HG03108 (cell line): Measurements from ENCODE around the gene GBP7.
"Not testable (repeated sequence)": the region's sequence is repeated elsewhere in the genome, so short reads cannot be mapped to it uniquely, and the experiment has no call there.

Experiments used
- ATAC-seq: cut with Tn5 transposase; IDR thresholded peaks from one replicate; pipeline ENCODE4 v1.9.1; 2021; ENCODE audit warnings: moderate library complexity; ENCODE audit not compliant: unreplicated experiment

Gene GBP7

DNA sequence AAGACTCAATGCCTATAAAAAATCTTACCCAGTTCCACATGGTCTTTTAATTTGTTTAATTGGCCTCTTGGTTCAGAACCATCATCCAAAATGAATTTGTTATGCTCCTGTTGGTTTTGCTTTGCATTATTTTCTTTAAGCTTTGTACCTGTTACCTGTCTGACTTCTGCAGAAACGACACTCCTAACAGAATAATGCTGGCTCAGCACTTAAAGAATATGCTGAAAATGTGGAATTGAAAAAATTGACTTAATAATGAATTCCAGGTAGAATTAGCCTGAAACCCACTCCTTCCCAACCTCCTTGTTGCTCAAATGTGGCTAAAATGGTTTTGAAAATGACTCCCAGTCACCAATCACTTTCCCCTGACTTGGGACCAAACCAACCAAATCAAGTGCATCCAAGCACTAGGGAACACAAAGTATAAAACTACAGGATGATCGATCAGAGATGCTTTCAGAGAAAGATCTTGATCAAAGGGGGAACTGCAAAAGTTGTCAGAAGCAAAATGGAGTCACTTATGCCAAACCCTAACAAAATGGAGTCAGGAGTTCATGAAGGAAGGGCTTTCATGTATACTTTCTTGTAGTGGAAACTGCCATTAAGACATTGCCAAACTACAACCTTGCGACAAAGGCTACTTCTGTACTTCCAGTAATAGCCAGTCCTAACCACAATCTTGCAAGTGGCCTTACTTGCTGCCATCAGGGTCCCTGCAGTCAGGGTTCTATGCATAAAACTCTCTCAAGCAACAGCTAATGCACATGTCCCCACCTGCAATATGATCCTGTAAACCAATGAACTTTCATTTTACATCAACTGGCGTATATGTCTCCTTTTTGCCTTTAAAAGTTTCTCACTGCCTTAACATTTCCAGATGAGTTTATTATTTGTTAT, 5.4 kb downstream of the GBP7 start:
- no peak for ATAC-seq

DNA sequence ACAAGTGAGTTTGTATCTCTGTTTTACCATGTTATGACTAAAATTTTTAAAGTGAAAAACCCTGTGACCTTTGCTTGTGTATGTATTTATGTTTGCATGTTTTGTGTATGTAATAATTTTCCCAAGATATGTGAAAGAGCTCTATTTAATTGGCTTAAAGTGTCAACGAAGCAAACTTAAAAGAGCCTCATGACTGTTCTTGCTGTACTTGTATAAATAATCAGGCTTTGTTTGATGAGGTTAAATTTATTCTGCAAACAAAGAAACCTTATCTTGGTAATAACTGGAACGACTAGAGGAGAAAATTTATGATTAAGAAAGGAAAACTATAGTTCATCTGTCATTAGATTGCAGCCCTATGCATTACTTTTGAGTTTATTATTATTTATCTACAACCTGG, 6.6 kb downstream of the GBP7 start:
- no peak for ATAC-seq

GRCh38 chr1:89167590-89168230, 8.1 kb downstream of the GBP7 start:
- ATAC-seq: no peak

GRCh38 chr1:89166705-89167104, 9.1 kb downstream of the GBP7 start:
- no peak for ATAC-seq

GRCh38 chr1:89165811-89166210, 10.0 kb downstream of the GBP7 start:
- no peak for ATAC-seq

DNA sequence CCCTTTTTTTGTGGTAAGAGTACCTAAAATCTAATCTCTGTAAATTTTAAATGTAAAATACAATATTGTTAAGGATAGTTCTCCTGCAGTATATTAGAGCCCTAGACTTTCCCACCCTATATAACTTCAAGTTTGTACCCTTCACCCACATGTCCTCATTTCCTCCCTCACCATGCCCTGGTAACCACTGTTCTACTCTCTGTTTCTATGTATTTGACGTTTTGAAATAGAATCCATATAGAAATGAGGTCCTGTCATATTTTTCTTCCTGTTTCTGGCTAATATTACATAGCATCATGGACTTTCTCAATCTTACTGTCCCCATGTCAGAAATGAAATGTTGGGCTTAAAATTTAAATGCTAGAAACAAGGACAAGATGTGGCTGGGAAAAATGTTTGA, 24.8 kb downstream of the GBP7 start:
- no peak for ATAC-seq

- no peak for ATAC-seq
These were observed 25.8 kb downstream of the GBP7 start for GRCh38 chr1:89149976-89150375.

GRCh38 chr1:89149229-89149628, 26.6 kb downstream of the GBP7 start:
- no peak for ATAC-seq

- no peak for ATAC-seq
These were observed 27.8 kb downstream of the GBP7 start for GRCh38 chr1:89147678-89148658.

GRCh38 chr1:89146721-89147120, 29.1 kb downstream of the GBP7 start:
- ATAC-seq: no peak

- ATAC-seq: no peak
These were observed 32.3 kb downstream of the GBP7 start for GRCh38 chr1:89143484-89143883.

DNA sequence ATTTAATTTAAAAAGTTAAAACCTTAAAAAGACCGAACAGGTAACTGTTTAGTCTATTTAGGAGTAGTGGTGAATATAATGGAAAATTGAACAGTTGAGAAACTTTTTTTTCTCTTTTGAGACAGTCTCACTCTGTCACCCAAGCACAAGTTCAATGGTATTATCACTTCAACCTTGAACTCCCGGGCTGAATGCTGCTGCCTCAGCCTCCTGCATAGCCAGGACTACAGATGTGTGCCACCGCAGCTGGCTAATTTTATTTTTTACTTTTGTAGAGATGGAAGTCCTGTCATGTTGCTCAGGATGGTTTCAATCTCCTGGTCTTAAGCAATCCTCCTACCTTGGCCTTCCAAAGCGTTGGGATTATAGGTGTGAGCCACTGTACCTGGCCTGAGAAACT, 33.6 kb downstream of the GBP7 start:
- no peak for ATAC-seq

DNA sequence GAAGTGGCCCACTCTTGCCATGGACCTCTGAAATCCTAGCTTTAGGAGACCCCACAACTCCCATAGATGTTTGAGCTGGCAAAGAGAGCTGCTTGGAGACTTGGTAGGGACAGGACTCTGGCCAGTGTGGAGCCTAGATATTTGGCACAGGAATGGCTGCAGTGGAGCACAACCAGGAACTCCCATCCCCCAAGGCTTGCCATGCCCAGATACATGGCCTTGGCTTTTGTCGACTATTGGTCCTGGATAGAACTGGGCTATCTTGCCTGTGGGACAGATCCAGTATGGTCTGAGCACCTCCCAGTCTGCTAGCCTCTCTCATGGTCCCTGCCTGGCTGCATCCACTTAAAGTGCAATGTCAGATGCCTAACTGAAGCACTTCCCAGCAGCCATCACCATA, 42.1 kb downstream of the GBP7 start:
- no peak for ATAC-seq

DNA sequence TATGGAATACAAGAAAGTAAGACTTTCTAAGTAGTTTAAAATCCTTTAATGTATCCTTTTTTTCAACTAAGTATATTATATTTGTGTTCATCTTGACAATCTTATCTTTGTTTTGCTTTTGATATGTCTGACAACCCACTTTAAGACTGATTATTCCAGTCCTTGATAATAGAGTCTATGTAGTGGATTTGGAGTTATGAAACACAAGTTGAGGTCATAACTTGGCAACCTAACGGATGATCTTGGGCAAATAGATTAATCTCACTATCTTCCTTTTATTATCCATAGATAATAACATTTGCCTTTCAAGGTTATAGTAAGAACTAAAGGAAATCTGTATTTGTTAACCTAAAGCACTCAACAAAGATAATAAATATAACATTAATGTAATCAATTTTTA, 45.1 kb downstream of the GBP7 start:
- ATAC-seq: no peak

DNA sequence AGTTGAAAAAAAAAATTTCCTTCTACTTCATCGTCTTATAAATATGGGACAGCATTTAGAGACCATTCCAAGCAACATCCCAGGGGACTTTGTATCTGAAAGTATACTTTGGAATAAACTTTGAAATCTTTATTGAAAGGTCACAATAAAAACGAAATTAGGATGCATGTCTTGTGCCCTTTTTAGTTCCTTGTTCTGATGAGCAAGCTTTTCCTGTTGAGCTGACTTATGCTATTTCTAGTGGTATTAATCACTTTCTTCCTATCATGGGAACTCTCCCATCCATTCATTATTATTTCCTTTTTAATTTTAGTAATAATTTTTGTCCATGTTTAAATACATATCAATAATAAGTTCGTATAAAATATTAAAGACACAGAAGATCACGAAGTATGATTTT, 45.9 kb downstream of the GBP7 start:
- ATAC-seq: no peak

- not testable (repeated sequence) for ATAC-seq
These were observed 47.8 kb downstream of the GBP7 start for GRCh38 chr1:89128003-89128458.

DNA sequence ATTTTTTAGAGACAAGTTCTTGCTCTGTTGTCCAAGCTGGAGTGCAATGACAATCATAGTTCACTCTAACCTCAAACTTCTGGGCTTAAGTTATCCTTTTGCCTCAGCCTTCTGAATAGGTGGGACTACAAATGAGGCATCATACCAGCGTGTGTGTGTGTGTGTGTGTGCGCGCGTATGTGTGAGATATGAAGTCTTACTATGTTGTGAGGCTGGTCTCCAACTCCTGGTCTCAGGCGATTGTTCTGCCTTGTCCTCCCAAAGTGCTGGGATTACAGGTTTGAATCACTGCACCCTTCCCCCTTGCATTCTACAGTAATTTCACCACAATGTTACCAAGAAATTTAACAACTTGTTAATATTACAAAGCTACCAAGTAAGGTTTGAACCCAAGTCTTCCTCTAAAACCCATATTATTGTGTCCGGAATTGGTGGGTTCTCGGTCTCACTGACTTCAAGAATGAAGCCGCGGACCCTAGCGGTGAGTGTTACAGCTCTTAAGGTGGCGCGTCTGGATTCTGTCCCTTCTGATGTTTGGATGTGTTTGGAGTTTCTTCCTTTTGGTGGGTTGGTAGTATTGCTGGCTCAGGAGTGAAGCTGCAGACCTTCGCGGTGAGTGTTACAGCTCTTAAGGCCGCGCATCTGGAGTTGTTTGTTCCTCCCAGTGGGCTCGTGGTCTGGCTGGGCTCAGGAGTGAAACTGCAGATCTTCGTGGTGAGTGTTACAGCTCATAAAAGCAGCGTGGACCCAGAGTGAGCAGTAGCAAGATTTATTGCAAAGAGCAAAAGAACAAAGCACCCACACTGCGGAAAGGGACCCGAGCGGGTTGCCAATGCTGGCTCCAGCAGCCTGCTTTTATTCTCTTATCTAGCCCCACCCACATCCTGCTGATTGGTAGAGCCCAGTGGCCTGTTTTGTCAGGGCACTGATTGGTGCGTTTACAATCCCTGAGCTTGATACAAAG, 48.9 kb downstream of the GBP7 start:
- ATAC-seq: not testable (repeated sequence)

GRCh38 chr1:89125913-89126580, 49.8 kb downstream of the GBP7 start, which contains the start of gene GBP2:
Gene GBP2, minus strand, starts transcription at chr1:89126114. Its CDS starts 4,148 bp downstream, at chr1:89121966.
- ATAC-seq: peak; percentile 80

DNA sequence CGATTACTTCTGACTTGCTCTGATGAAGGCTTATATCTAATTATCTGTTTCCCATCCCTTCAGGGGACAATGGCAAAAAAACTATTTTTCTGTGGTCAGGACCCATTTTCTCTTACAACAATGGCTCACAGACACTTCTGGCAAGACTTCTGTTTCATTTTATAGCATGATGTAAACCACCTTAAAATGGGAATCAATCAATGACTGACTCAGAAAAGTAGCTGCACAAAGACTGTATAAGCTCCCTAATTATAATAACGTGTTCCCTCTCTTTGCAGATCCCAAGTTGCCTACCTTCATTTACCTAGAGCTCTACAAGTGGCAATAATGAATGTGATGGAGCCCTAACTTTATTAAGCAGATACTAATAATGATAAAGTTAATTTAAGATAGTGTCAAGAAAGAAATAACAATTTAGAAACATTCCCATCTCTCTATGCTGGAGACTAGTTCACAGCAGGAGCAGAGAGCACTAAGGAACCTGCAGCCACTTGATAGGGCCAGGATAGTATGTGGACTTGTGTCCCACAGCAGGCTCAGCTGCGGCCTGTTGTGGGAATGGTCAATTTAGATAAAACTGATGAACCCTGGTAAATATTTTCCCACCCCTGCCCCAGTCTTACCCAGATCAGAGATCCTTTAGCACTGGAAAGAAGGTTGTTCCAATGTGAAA, 50.4 kb downstream of the GBP7 start:
- ATAC-seq: peak; percentile 15
